ENCODE results near the gene USP9X. TPM values are rescaled to one million over a fixed set of nuclear protein-coding genes. Genes with fewer than 3 reads are reported as not detected.
"Not testable (repeated sequence)": the region's sequence is repeated elsewhere in the genome, so short reads cannot be mapped to it uniquely, and the experiment has no call there.

Gene USP9X
- total RNA-seq, 2 experiments from 2014 or later, result 38.0 to 46.0 TPM

- POLR2A ChIA-PET, result interaction anchor here (0.6 kb wide), 1 partner anchor 30 kb away, joined by 3 read pairs; no protein-coding TSS in a partner anchor
- CTCF ChIA-PET, result no interaction called here
- DNase-seq (no peak), ATAC-seq (no peak)
- Mint-ChIP-seq H3K36me3 (ENCODE audit: low read depth) (peaks cover 11% of the 10 kb centered on the region), H3K4me3 (no peak overlapping the region), H3K4me1 (ENCODE audit: low read depth) (peaks cover 50% of the 10 kb centered on the region), H3K9me3 (ENCODE audit: insufficient read depth) (peaks cover 5% of the 10 kb centered on the region), H3K27me3 (ENCODE audit: low read depth) (no peaks in the 10 kb centered on the region), H3K27ac (no peak overlapping the region)
Measured at GRCh38 chrX:41108007-41108406, 22.8 kb downstream of the USP9X start.

GRCh38 chrX:41108463-41109205, 23.4 kb downstream of the USP9X start:
- DNase-seq, result no peak
- ChIA-PET CTCF (no interaction called here), POLR2A (interaction anchor here (2.3 kb wide), 1 partner anchor 23 kb away, joined by 17 read pairs; the partner anchor contains the start of gene USP9X)
- no peak for ATAC-seq
- Mint-ChIP-seq H3K27ac (no peak overlapping the region), H3K27me3 (ENCODE audit: low read depth) (no peaks in the 10 kb centered on the region), H3K4me3 (no peak overlapping the region), H3K9me3 (ENCODE audit: insufficient read depth) (peaks cover 5% of the 10 kb centered on the region), H3K36me3 (ENCODE audit: low read depth) (peaks cover 11% of the 10 kb centered on the region), H3K4me1 (ENCODE audit: low read depth) (peaks cover 50% of the 10 kb centered on the region)

GRCh38 chrX:41110801-41111625, 25.8 kb downstream of the USP9X start:
- CTCF ChIA-PET, result interaction anchor here (1.1 kb wide), 1 partner anchor 460 kb away, joined by 9 read pairs; no protein-coding TSS in a partner anchor
- no peak for DNase-seq
- Mint-ChIP-seq H3K27me3 (ENCODE audit: low read depth) (no peaks in the 10 kb centered on the region), H3K9me3 (ENCODE audit: insufficient read depth) (peaks cover 5% of the 10 kb centered on the region), H3K4me1 (ENCODE audit: low read depth) (peaks cover 61% of the 10 kb centered on the region), H3K27ac (no peak overlapping the region), H3K4me3 (no peak overlapping the region), H3K36me3 (ENCODE audit: low read depth) (peaks cover 11% of the 10 kb centered on the region)
- ATAC-seq, result no peak
- POLR2A ChIA-PET, result interaction anchor here (0.6 to 3.6 kb wide), 2 partner anchors 26 to 580 kb away, joined by 3 to 21 read pairs; partner anchors contain the start of gene USP9X

- not testable (repeated sequence) for H3K4me3 Mint-ChIP-seq, H3K27ac Mint-ChIP-seq
- POLR2A ChIA-PET, result interaction anchor here (0.7 to 0.8 kb wide), 3 partner anchors 20 to 31 kb away, joined by 3 to 7 read pairs (median 3); partner anchors contain the start of gene USP9X
Measured at GRCh38 chrX:41115104-41115425, 29.8 kb downstream of the USP9X start.

DNA sequence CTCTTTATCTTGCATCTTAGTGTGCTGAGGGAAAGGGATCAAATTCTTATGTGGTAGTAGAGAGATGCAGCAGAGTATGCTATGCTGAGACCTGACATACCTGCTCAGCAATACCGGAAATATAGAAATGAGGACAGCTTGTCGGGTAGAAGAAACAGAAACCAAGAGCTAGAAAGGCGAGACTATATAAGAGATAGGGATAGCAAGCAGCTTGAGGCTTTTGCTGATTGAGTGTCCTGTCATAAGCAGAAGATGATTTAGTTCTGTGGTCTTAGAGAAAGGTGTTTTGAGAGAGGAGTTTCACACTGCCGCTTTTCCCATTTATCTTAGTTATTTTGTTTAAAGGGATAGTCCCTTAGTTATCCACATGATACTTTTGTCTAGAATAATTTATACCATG, 31.7 kb downstream of the USP9X start:
- CTCF ChIA-PET, result interaction anchor here (1.0 to 2.8 kb wide), 5 partner anchors 30 to 572 kb away, joined by 3 to 8 read pairs (median 5); no protein-coding TSS in a partner anchor
- peaks cover 66% of the 10 kb centered on the region for H3K4me1 Mint-ChIP-seq (ENCODE audit: low read depth)
- no peaks in the 10 kb centered on the region for H3K9me3 Mint-ChIP-seq (ENCODE audit: insufficient read depth)
- H3K27me3 Mint-ChIP-seq (ENCODE audit: low read depth), result no peaks in the 10 kb centered on the region
- ATAC-seq (peak; percentile 84), DNase-seq (peak; percentile 35)
- POLR2A ChIA-PET, result interaction anchor here (2.5 kb wide), 1 partner anchor 31 kb away, joined by 17 read pairs; the partner anchor contains the start of gene USP9X
- H3K27ac Mint-ChIP-seq, result peak overlapping the region; percentile 83
- H3K4me3 Mint-ChIP-seq, result peak overlapping the region; percentile 67
- H3K36me3 Mint-ChIP-seq (ENCODE audit: low read depth), result peaks cover 9% of the 10 kb centered on the region

More at GRCh38 chrX:41115104-41115425, 29.8 kb downstream of the USP9X start:
- DNase-seq (peak; percentile 46), ATAC-seq (peak; percentile 25)
- CTCF ChIA-PET, result interaction anchor here (0.7 to 3.0 kb wide), 28 partner anchors 10 to 570 kb away, joined by 3 to 32 read pairs (median 5); partner anchors contain the start of gene USP9X
- H3K27me3 Mint-ChIP-seq (ENCODE audit: low read depth); H3K36me3 Mint-ChIP-seq (ENCODE audit: low read depth); H3K9me3 Mint-ChIP-seq (ENCODE audit: insufficient read depth): not testable (repeated sequence)
- H3K4me1 Mint-ChIP-seq (ENCODE audit: low read depth), result peaks cover 68% of the 10 kb centered on the region

- ChIA-PET CTCF (no interaction called here), POLR2A (interaction anchor here (2.5 kb wide), 1 partner anchor 32 kb away, joined by 17 read pairs; the partner anchor contains the start of gene USP9X)
- ATAC-seq (peak; percentile 33), DNase-seq (peak; percentile 43)
- Mint-ChIP-seq H3K36me3 (ENCODE audit: low read depth) (peaks cover 9% of the 10 kb centered on the region), H3K4me1 (ENCODE audit: low read depth) (peaks cover 72% of the 10 kb centered on the region), H3K9me3 (ENCODE audit: insufficient read depth) (no peaks in the 10 kb centered on the region), H3K4me3 (peak overlapping the region; percentile 42), H3K27me3 (ENCODE audit: low read depth) (no peaks in the 10 kb centered on the region), H3K27ac (peak overlapping the region; percentile 61)
Measured at GRCh38 chrX:41118156-41118555, 32.9 kb downstream of the USP9X start.

DNA sequence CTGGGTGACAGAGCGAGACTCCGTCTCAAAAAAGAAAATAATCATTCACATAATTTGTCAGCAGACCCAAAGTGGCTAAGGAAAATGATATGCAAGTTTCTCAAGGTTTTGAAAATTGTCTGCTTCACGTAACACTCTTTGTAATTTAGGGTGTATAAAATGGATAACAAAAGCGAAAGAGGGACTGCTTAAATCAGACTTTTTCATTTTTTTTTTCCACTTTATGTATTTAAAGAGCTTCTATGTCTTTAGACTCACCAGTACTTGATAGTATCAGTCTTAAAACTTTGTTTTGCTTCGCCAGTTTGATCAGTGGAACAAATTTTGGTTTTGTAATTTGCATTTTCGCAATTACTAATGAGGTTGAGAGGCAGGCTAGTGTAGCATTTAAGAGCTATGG, 34.6 kb downstream of the USP9X start:
- ATAC-seq (no peak), DNase-seq (no peak)
- no peaks in the 10 kb centered on the region for H3K27me3 Mint-ChIP-seq (ENCODE audit: low read depth)
- no peak overlapping the region for H3K4me3 Mint-ChIP-seq
- CTCF ChIA-PET, result interaction anchor here (0.9 to 1.2 kb wide), 2 partner anchors 19 to 60 kb away, joined by 3 to 4 read pairs; no protein-coding TSS in a partner anchor
- no peaks in the 10 kb centered on the region for H3K9me3 Mint-ChIP-seq (ENCODE audit: insufficient read depth)
- H3K27ac Mint-ChIP-seq, result no peak overlapping the region
- H3K36me3 Mint-ChIP-seq (ENCODE audit: low read depth), result peaks cover 13% of the 10 kb centered on the region
- peaks cover 66% of the 10 kb centered on the region for H3K4me1 Mint-ChIP-seq (ENCODE audit: low read depth)
- POLR2A ChIA-PET, result interaction anchor here (1.1 kb wide), 1 partner anchor 36 kb away, joined by 3 read pairs; no protein-coding TSS in a partner anchor

DNA sequence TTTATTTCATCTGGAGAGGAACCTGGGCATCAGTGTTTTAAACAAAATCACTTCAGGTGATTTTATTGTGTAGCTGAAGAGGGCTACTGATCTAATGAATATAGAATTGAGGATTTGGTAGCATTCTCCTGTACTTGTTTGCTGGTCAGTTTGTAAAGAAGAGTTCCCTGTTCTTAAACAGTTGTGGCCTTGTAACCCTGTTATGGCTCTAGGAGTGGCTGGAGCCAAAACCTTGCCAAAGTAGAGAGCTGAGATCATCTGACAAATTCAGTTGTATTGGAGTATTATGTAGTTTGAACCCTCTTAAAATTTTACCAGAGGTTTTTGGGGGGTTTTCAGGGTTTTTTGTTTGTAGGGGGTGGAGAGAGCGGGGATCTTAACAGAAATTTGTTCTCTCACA, 36.5 kb downstream of the USP9X start:
- Mint-ChIP-seq H3K4me3 (no peak overlapping the region), H3K27me3 (ENCODE audit: low read depth) (no peaks in the 10 kb centered on the region), H3K4me1 (ENCODE audit: low read depth) (peaks cover 53% of the 10 kb centered on the region), H3K27ac (no peak overlapping the region), H3K36me3 (ENCODE audit: low read depth) (peaks cover 20% of the 10 kb centered on the region), H3K9me3 (ENCODE audit: insufficient read depth) (no peaks in the 10 kb centered on the region)
- DNase-seq (no peak), ATAC-seq (no peak)
- ChIA-PET CTCF (no interaction called here), POLR2A (no interaction called here)

- CTCF ChIA-PET, result no interaction called here
- peaks cover 20% of the 10 kb centered on the region for H3K36me3 Mint-ChIP-seq (ENCODE audit: low read depth)
- H3K9me3 Mint-ChIP-seq (ENCODE audit: insufficient read depth), result no peaks in the 10 kb centered on the region
- peaks cover 51% of the 10 kb centered on the region for H3K4me1 Mint-ChIP-seq (ENCODE audit: low read depth)
- DNase-seq (no peak), ATAC-seq (no peak)
- H3K4me3 Mint-ChIP-seq, result no peak overlapping the region
- no peak overlapping the region for H3K27ac Mint-ChIP-seq
- POLR2A ChIA-PET, result no interaction called here
- no peaks in the 10 kb centered on the region for H3K27me3 Mint-ChIP-seq (ENCODE audit: low read depth)
Measured at GRCh38 chrX:41122664-41123257, 37.5 kb downstream of the USP9X start.

DNA sequence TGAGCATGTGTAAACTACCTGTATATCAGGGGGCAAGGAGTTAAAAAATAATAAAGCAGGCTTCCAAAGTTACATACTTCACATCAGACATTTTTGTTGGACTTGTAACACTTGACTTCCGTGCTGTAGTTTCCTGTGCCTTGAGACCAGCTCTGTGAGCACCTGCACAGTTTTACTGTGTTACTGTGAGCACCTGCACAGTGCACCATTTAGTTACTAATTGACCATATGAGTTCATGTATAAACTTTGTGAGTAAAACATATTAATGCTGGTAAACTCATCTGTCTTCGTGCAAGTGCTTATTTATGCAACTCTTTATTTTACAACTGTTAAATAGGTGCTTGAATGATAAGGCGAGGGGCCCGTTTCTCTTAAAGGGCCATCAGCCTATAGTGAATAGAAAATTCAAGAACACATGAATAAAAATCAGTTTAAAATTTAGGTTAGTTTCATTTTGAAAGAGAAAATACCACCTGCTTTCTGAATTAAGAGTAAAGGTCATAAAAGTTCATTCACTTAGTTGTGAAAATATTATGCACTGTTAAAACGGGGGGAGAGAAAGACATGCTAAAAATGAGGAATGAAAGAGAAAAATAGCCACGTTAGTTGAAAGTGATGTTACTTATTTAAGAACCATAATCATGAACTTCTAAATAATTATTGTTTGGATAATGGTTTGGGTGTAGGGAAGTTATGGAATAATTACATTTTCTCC, 42.4 kb downstream of the USP9X start:
- POLR2A ChIA-PET, result interaction anchor here (0.9 kb wide), 1 partner anchor 41 kb away, joined by 3 read pairs; no protein-coding TSS in a partner anchor
- CTCF ChIA-PET, result no interaction called here
- DNase-seq (no peak), ATAC-seq (peak; percentile 39)
- peaks cover 17% of the 10 kb centered on the region for H3K4me1 Mint-ChIP-seq (ENCODE audit: low read depth)
- H3K27me3 Mint-ChIP-seq (ENCODE audit: low read depth), result no peaks in the 10 kb centered on the region
- no peak overlapping the region for H3K4me3 Mint-ChIP-seq
- no peaks in the 10 kb centered on the region for H3K9me3 Mint-ChIP-seq (ENCODE audit: insufficient read depth)
- no peak overlapping the region for H3K27ac Mint-ChIP-seq
- H3K36me3 Mint-ChIP-seq (ENCODE audit: low read depth), result peaks cover 22% of the 10 kb centered on the region

DNA sequence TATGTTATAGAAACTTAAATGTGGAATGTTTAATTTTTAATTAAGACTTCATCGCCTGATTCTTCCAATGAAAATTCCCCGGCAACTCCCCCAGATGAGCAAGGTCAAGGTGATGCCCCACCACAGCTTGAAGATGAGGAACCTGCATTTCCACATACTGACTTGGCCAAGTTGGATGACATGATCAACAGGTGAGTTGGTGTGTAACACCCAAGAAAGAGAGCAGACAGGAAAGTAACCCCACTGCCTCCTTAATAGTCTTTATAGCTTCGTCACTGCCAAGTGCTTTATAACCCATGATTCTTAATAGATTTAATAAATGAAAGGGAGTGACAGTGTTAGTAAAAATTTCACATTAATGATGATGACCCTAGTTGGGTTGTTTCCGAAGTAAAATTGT, 43.7 kb downstream of the USP9X start:
- ChIA-PET CTCF (no interaction called here), POLR2A (no interaction called here)
- Mint-ChIP-seq H3K4me3 (no peak overlapping the region), H3K4me1 (ENCODE audit: low read depth) (peaks cover 12% of the 10 kb centered on the region), H3K27me3 (ENCODE audit: low read depth) (no peaks in the 10 kb centered on the region), H3K36me3 (ENCODE audit: low read depth) (peaks cover 24% of the 10 kb centered on the region), H3K27ac (no peak overlapping the region), H3K9me3 (ENCODE audit: insufficient read depth) (no peaks in the 10 kb centered on the region)
- DNase-seq (no peak), ATAC-seq (no peak)

All from activated CD8-positive, alpha-beta T cell treated with anti-CD3 and anti-CD28 coated beads, Interleukin-2, amount 10 ng/mL, durations not matched to agents 7 days and 5 days (primary cell).